ENCODE results near the gene LRIG2. TPM values are rescaled to one million over a fixed set of nuclear protein-coding genes. Genes with fewer than 3 reads are reported as not detected.
"Not testable (repeated sequence)": the region's sequence is repeated elsewhere in the genome, so short reads cannot be mapped to it uniquely, and the experiment has no call there.

LRIG2 gene
- total and polyA plus RNA-seq, 12 donors, result 3.0 to 11.3 (median 8.3) TPM

DNA sequence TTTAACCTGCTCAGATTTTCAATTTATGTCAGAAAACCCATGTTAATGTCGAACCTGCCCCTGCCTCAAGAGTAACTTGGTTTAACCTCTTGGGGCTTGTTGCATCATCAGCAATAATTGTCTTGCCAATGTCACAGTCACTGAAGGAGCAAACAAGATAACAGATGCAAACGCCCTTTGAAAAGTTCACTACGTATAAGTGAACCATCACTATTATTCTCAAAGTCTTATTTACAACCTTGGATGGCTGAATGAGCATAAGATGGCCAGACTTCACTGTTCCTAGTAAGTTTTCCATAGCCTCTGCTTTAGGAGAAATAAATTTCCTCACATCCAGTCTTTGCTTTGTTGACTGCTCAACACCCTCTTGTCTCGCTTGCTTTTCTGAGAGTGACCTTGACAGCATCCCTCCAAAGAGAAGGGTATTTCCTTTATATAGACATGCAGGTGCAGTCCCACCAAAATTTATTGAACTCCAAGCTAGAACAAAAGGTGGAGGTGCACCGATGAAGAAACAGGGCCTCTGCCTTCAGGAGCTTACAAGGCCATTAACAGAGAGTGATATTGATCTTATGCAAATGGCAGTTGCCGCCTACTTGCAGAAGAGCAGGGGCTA, 749 bp upstream of the LRIG2 start:
- H3K4me3 ChIP-seq, result peak overlapping the region; percentile 14 to 94 (median 78)
- 29 to 37% methylated on average over 6 of the region's 6 CpGs for WGBS, 2 donors
- intact Hi-C loops (cut with DNase I), result loop anchor here in 8 of 10 donors (2.0 to 10.0 kb wide), 4 partner anchors 355 to 605 kb away; partner anchors contain the start of gene PPM1J (in 6 of the 8)
- H3K27ac ChIP-seq, result peak overlapping the region; percentile 77 to 94 (median 92)
- H3K27me3 ChIP-seq, result no peaks in the 10 kb centered on the region
- no peak for ATAC-seq
- H3K9me3 ChIP-seq, result no peaks in the 10 kb centered on the region
- peaks cover 0 to 14% (median 0%) of the 10 kb centered on the region in 9 donors for H3K36me3 ChIP-seq
- DNase-seq, result no peak
- peaks cover 0 to 44% (median 34%) of the 10 kb centered on the region in 9 donors for H3K4me1 ChIP-seq
- TF ChIP-seq CTCF (IDR thresholded peaks at IDR 0.05), result no peak

DNA sequence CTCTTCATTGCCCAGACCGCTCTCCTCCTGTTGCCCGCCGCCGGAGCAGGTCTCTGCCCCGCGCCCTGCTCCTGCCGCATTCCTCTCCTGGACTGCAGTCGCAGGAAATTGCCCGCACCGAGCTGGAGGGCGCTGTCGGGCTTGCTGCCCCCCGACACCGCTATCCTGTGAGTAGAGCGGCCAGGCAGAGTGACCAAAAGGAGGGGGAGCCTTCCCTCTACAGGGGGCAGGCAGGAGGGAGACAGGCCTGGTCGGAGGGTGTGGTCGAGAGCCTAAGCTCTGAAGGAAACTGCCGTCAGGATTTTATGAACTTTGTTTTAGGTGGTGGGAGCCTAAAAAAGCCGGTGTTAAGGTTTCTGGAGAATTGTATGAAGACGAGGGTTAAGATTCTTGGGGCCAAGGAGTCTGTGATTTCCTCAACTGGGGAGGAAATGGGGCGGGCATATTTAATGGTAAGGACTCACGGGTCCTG, 517 bp downstream of the LRIG2 start:
- H3K9me3 ChIP-seq, result no peaks in the 10 kb centered on the region
- peak overlapping the region; percentile 77 to 94 (median 92) for H3K27ac ChIP-seq
- DNase-seq (peak in 1 of 2 donors; percentile 48), ATAC-seq (peak; percentile 54 to 84 (median 76))
- peak overlapping the region; percentile 64 to 94 (median 78) for H3K4me3 ChIP-seq
- intact Hi-C loops (cut with DNase I), result loop anchor here in 8 of 10 donors (2.0 to 10.0 kb wide), 4 partner anchors 356 to 604 kb away; partner anchors contain the start of gene PPM1J (in 6 of the 8)
- H3K36me3 ChIP-seq, result peaks cover 0 to 26% (median 0%) of the 10 kb centered on the region in 9 donors
- H3K27me3 ChIP-seq, result no peaks in the 10 kb centered on the region
- TF ChIP-seq CTCF (IDR thresholded peaks at IDR 0.05), result peak in 5 of 9 donors; percentile 18 to 57 (median 46)
- WGBS, 2 donors, result 0 to 1% methylated on average over 22 of the region's 22 CpGs
- H3K4me1 ChIP-seq, result peaks cover 0 to 47% (median 34%) of the 10 kb centered on the region in 9 donors

- TF ChIP-seq CTCF (IDR thresholded peaks at IDR 0.05), result no peak
- ATAC-seq (no peak), DNase-seq (no peak)
- 59 to 61% methylated on average over 6 of the region's 6 CpGs for WGBS, 2 donors
- Histone ChIP-seq H3K36me3 (peaks cover 0 to 33% (median 0%) of the 10 kb centered on the region in 9 donors), H3K4me1 (peaks cover 0 to 47% (median 34%) of the 10 kb centered on the region in 9 donors), H3K4me3 (peak overlapping the region; percentile 64 to 94 (median 78)), H3K27ac (peak overlapping the region in 7 of 10 donors; percentile 89 to 94 (median 92)), H3K27me3 (no peaks in the 10 kb centered on the region), H3K9me3 (no peaks in the 10 kb centered on the region)
- intact Hi-C loops (cut with DNase I), result loop anchor here in 7 of 10 donors (5.0 to 10.0 kb wide), 3 partner anchors 357 to 603 kb away; partner anchors contain the start of gene PPM1J (in 6 of the 7)
These were observed 1.2 kb downstream of the LRIG2 start for GRCh38 chr1:113074237-113074636.

DNA sequence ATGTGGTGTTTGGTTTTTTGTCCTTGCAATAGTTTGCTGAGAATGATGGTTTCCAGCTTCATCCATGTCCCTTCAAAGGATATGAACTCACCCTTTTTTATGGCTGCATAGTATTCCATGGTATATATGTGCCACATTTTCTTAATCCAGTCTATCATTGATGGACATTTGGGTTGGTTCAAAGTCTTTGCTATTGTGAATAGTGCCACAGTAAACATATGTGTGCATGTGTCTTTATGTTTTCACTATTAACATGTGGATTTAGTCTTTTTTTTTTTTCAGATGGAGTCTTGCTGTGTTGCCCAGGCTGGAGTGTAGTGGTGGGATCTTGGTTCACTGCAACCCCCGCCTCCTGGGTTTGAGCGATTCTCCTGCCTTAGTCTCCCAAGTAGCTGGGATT, 5.0 kb downstream of the LRIG2 start:
- DNase-seq, H3K4me3 ChIP-seq, H3K27ac ChIP-seq, ATAC-seq, H3K27me3 ChIP-seq, H3K9me3 ChIP-seq: not testable (repeated sequence)
- Histone ChIP-seq H3K4me1 (peaks cover 0 to 39% (median 29%) of the 10 kb centered on the region in 9 donors), H3K36me3 (peaks cover 0 to 60% (median 0%) of the 10 kb centered on the region in 9 donors)
- intact Hi-C loops (cut with DNase I), result loop anchor here in 5 of 10 donors (10.0 kb wide), 1 partner anchor 363 kb away; the partner anchor contains the start of gene PPM1J (in 5 of the 5)
- WGBS, 2 donors, result 95 to 97% methylated on average over 2 of the region's 2 CpGs
